H1 (cell line): Measurements from ENCODE around the gene ZBTB34. TPM values are rescaled to one million over a fixed set of nuclear protein-coding genes. Genes with fewer than 3 reads are reported as not detected.

Experiments used
- CTCF ChIA-PET: fragments of 300-600 bp; sonication (Branson Sonifier 250); formaldehyde crosslinking; loops from one replicate; lab custom pipeline; 2021; ENCODE audit not compliant: partially characterized antibody; lab: Charles Lee
- POLR2A ChIA-PET: fragments of 300-600 bp; sonication (Branson Sonifier 250); formaldehyde crosslinking; loops from one replicate; lab custom pipeline; 2021; ENCODE audit warnings: inconsistent platforms; ENCODE audit not compliant: partially characterized antibody; lab: Charles Lee
- DNase-seq, 2 experiments: peaks; one replicate each; pipeline versions ENCODE4 v3.0.0 to v3.0.0-alpha.2; 2010 to 2022; ENCODE audit warnings: low spot score in 2 of 2, low read depth in 1 of 2, mixed read lengths in 1 of 2
- FAIRE-seq: peaks from 2 replicates; lab custom pipeline; 2011; peaks lifted over from hg19 to GRCh38; lab: Jason Lieb, UNC
- H2AFZ ChIP-seq: 2 replicates; pipeline ENCODE4 v1.8.1; 2012; ENCODE audit warnings: low read length, inconsistent platforms
- H2AK5ac ChIP-seq: 2 replicates; pipeline ENCODE4 v1.6.1; 2013; ENCODE audit warnings: low read depth, low read length
- H2BK120ac ChIP-seq: replicated peaks from 2 replicates; pipeline ENCODE3; 2013; ENCODE audit warnings: low read depth, low read length, inconsistent platforms
- H2BK12ac ChIP-seq: 2 replicates; pipeline ENCODE4 v1.6.1; 2013; ENCODE audit warnings: low read depth, low read length
- H2BK15ac ChIP-seq: 2 replicates; pipeline ENCODE4 v1.6.1; 2013; ENCODE audit warnings: low read length
- H2BK20ac ChIP-seq: 2 replicates; pipeline ENCODE4 v1.6.1; 2013; ENCODE audit warnings: low read length
- H2BK5ac ChIP-seq: 2 replicates; pipeline ENCODE4 v1.6.1; 2013; ENCODE audit warnings: low read depth, low read length
- H3K14ac ChIP-seq: 2 replicates; pipeline ENCODE4 v1.6.1; 2013; ENCODE audit warnings: inconsistent platforms; ENCODE audit not compliant: insufficient read length
- H3K18ac ChIP-seq: 2 replicates; pipeline ENCODE4 v1.6.1; 2013; ENCODE audit warnings: low read length; ENCODE audit errors: extremely low read depth
- H3K23ac ChIP-seq: 2 replicates; pipeline ENCODE4 v1.6.1; 2013; ENCODE audit warnings: inconsistent platforms; ENCODE audit not compliant: insufficient read length
- H3K23me2 ChIP-seq: 2 replicates; pipeline ENCODE4 v1.6.1; 2013; ENCODE audit warnings: low read depth, low read length
- H3K27ac ChIP-seq: 2 replicates; pipeline ENCODE4 v1.6.1; 2011; ENCODE audit warnings: low read depth, low read length, inconsistent platforms
- H3K27me3 ChIP-seq, 4 experiments: replicated peaks in 1 of 4; 1 replicate in 1 of 4; 2 replicates in 3 of 4; pipeline versions ENCODE4 v1.6.1 to v1.8.1; 2011 to 2013; ENCODE audit warnings: low read length in 3 of 4, mild to moderate bottlenecking in 3 of 4, inconsistent platforms in 2 of 4, mixed read lengths in 2 of 4, moderate library complexity in 1 of 4; ENCODE audit not compliant: control insufficient read depth in 3 of 4, insufficient read depth in 3 of 4; ENCODE audit errors: extremely low read depth in 1 of 4
- H3K36me3 ChIP-seq, 4 experiments: 2 replicates each; pipeline versions ENCODE4 v1.6.1 to v1.8.1; 2011 to 2013; ENCODE audit warnings: mild to moderate bottlenecking in 4 of 4, low read length in 3 of 4, moderate library complexity in 2 of 4, control low read depth in 1 of 4, inconsistent platforms in 1 of 4; ENCODE audit not compliant: insufficient read depth in 4 of 4, control insufficient read depth in 2 of 4
- H3K4ac ChIP-seq: replicated peaks from 2 replicates; pipeline ENCODE3; 2013; ENCODE audit warnings: low read length, low read depth, mixed read lengths, inconsistent platforms; ENCODE audit not compliant: insufficient read length
- H3K4me1 ChIP-seq, 4 experiments: replicated peaks in 1 of 4; 1 replicate in 1 of 4; 2 replicates in 3 of 4; pipeline versions ENCODE4 v1.6.1 to v1.8.1; 2011 to 2013; ENCODE audit warnings: low read length in 3 of 4, inconsistent platforms in 2 of 4, mixed read lengths in 1 of 4; ENCODE audit not compliant: insufficient read depth in 4 of 4, control insufficient read depth in 3 of 4
- H3K4me2 ChIP-seq, 2 experiments: 2 replicates each; pipeline versions ENCODE4 v1.6.1 to v1.8.1; 2011 to 2013; ENCODE audit warnings: low read depth in 2 of 2, low read length in 2 of 2, control low read depth in 1 of 2, inconsistent platforms in 1 of 2, mild to moderate bottlenecking in 1 of 2; ENCODE audit not compliant: insufficient read depth in 1 of 2
- H3K4me3 ChIP-seq, 4 experiments: fragments of 200-600, 300-600 bp in 1 of 4; sonication (generic), shearing (Covaris generic), sonication (Bioruptor Twin) in 1 of 4; 2 replicates each; pipeline versions ENCODE4 v1.5.1 to v1.8.1; 2011 to 2016; ENCODE audit warnings: low read length in 4 of 4, low read depth in 3 of 4, control low read depth in 2 of 4, inconsistent platforms in 2 of 4, mild to moderate bottlenecking in 2 of 4, mixed read lengths in 1 of 4, moderate library complexity in 1 of 4; ENCODE audit not compliant: insufficient read depth in 2 of 4; ENCODE audit errors: extremely low read depth in 1 of 4
- H3K56ac ChIP-seq: replicated peaks from 2 replicates; pipeline ENCODE3; 2013; ENCODE audit warnings: low read depth, mild to moderate bottlenecking, mixed read lengths, low read length, inconsistent platforms; ENCODE audit not compliant: insufficient read length
- H3K79me1 ChIP-seq: 2 replicates; pipeline ENCODE4 v1.6.1; 2013; ENCODE audit warnings: low read depth, low read length, control low read depth
- H3K79me2 ChIP-seq, 2 experiments: 2 replicates each; pipeline versions ENCODE4 v1.6.1 to v1.8.1; 2012 to 2013; ENCODE audit warnings: low read length in 2 of 2, mild to moderate bottlenecking in 2 of 2, inconsistent platforms in 1 of 2; ENCODE audit not compliant: insufficient read depth in 2 of 2, control insufficient read depth in 1 of 2
- H3K9ac ChIP-seq, 4 experiments: replicated peaks in 1 of 4; 1 replicate in 1 of 4; 2 replicates in 3 of 4; pipeline versions ENCODE4 v1.6.1 to v1.8.1; 2011 to 2013; ENCODE audit warnings: low read depth in 3 of 4, low read length in 3 of 4, control low read depth in 2 of 4, mild to moderate bottlenecking in 2 of 4, moderate library complexity in 2 of 4, inconsistent platforms in 1 of 4; ENCODE audit errors: extremely low read depth in 1 of 4
- H3K9me3 ChIP-seq, 2 experiments: 2 replicates each; pipeline versions ENCODE4 v1.6.1 to v1.8.1; 2012 to 2013; ENCODE audit warnings: mild to moderate bottlenecking in 2 of 2, moderate library complexity in 2 of 2, control low read depth in 1 of 2, inconsistent platforms in 1 of 2, low read depth in 1 of 2, low read length in 1 of 2, mixed read lengths in 1 of 2; ENCODE audit not compliant: insufficient read depth in 2 of 2
- H4K20me1 ChIP-seq, 2 experiments: replicated peaks in 1 of 2; 2 replicates each; pipeline versions ENCODE3 to v1.8.1; 2011 to 2013; ENCODE audit warnings: inconsistent platforms in 2 of 2, low read length in 2 of 2, mild to moderate bottlenecking in 1 of 2; ENCODE audit not compliant: insufficient read depth in 2 of 2, control insufficient read depth in 1 of 2
- H4K5ac ChIP-seq: 2 replicates; pipeline ENCODE4 v1.6.1; 2013; ENCODE audit warnings: low read length, low read depth, mixed read lengths, inconsistent platforms; ENCODE audit not compliant: insufficient read length
- H4K8ac ChIP-seq: 2 replicates; pipeline ENCODE4 v1.8.0; 2013; ENCODE audit warnings: mild to moderate bottlenecking, moderate library complexity, low read length, inconsistent platforms; ENCODE audit not compliant: insufficient read depth; ENCODE audit errors: extremely low read depth
- H4K91ac ChIP-seq: replicated peaks from 2 replicates; pipeline ENCODE3; 2013; ENCODE audit warnings: low read length, mixed read lengths, inconsistent platforms; ENCODE audit not compliant: insufficient read length
- CTBP2 ChIP-seq: IDR thresholded peaks from 2 replicates; pipeline ENCODE4 v1.7.0; 2011; ENCODE audit warnings: borderline replicate concordance, mild to moderate bottlenecking, moderate library complexity, mixed read lengths, low read length; ENCODE audit not compliant: insufficient read depth, insufficient read length
- GTF2F1 ChIP-seq: IDR thresholded peaks from 2 replicates; pipeline ENCODE4 v1.6.1; 2012; ENCODE audit warnings: low read depth, low read length, improper control_type of control experiment, borderline replicate concordance
- PHF8 ChIP-seq: fragments of 200-600 bp; sonication (generic); conservative IDR thresholded peaks from 2 replicates; pipeline ENCODE4 v1.7.1; 2012; ENCODE audit warnings: low read depth, mild to moderate bottlenecking, inconsistent platforms, low read length, moderate library complexity
- SP4 ChIP-seq: IDR thresholded peaks from 2 replicates; pipeline ENCODE4 v1.6.1; 2012; ENCODE audit warnings: low read length, inconsistent platforms
- WGBS, 2 experiments: shearing (Covaris generic) in 1 of 2; methylation state at CpG; one replicate each; pipeline versions ENCODE4 v1.1.6 to v1.1.7; 2013 to 2015; ENCODE audit warnings: low lambda C conversion rate in 2 of 2, mixed read lengths in 2 of 2, inconsistent platforms in 1 of 2, low coverage in 1 of 2, missing lambda C conversion rate in 1 of 2; ENCODE audit not compliant: insufficient replicate concordance in 2 of 2, insufficient coverage in 1 of 2, insufficient read length in 1 of 2; ENCODE audit errors: extremely low coverage in 1 of 2, missing lambda C conversion rate in 1 of 2; 5-methylcytosine and 5-hydroxymethylcytosine counted together
- polyA plus RNA-seq, 7 experiments: library from polyadenylated mRNA; depleted of rRNA in 3 of 7; stranded (reverse) in 5 of 7; unstranded in 2 of 7; fragments of >200 nt in 5 of 7; fragments of 200-250 nt in 2 of 7; gene quantifications; 1 replicate in 5 of 7; 2 replicates in 1 of 7; 4 replicates in 1 of 7; pipeline versions ENCODE4 v1.2.1 to v1.2.3, GENCODE V29; 2011 to 2013; ENCODE audit warnings: missing spikeins in 2 of 7, mixed read lengths in 2 of 7
- total RNA-seq: library from RNA; stranded (reverse); fragmentation: NEBNext Ultra II Directional; extraction: Animal tissue kit (Norgen Biotek cat#: 25700); gene quantifications from 2 replicates; pipeline ENCODE4 v1.2.1, GENCODE V29; 2021

Gene ZBTB34
- total and polyA plus RNA-seq, 2 of the 8 experiments (the other 6 are each of a cell fraction or from before 2014, with no cell fraction given) = 8.2 to 15.9 TPM

DNA sequence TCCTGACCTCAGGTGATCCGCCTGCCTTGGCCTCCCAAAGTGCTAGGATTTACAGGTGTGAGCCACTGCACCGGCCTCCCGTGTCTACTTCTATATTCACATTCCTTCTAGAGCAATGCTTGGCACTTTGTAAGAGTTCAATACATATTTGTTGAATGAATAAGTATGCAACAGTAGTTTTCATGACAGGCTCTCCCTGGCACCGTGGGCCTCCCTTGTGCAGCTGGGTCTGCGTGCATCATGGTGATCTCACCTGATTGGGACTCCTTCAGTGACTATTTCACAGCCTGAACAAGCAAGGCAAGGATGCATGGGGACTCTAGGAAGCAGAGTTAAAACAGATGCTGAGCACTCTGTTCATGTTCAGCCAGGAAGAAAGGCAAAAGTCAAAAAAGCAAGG lies 6.8 kb upstream of the ZBTB34 start:
- H3K14ac ChIP-seq = no peak overlapping the region
- 89% methylated on average over 5 of the region's 5 CpGs; no CpG with 5 or more reads in 1 of the 2 experiments for WGBS, 2 experiments
- no peak overlapping the region for H2BK15ac ChIP-seq
- H2AK5ac ChIP-seq = no peak overlapping the region
- H3K36me3 ChIP-seq = no peaks in the 10 kb centered on the region
- no peaks in the 10 kb centered on the region for H3K79me2 ChIP-seq
- no peaks in the 10 kb centered on the region for H3K79me1 ChIP-seq
- CTCF ChIA-PET = no interaction called here
- no peak overlapping the region for H3K9ac ChIP-seq
- TF ChIP-seq PHF8 = no peak
- TF ChIP-seq GTF2F1 = no peak
- no peak for TF ChIP-seq CTBP2
- TF ChIP-seq SP4 = no peak
- no peak overlapping the region for H2BK5ac ChIP-seq
- no peak overlapping the region for H2BK12ac ChIP-seq
- H2AFZ ChIP-seq = no peak overlapping the region
- FAIRE-seq (no peak), DNase-seq (peak in 1 of 2 experiments; percentile 23)
- no peak overlapping the region for H4K91ac ChIP-seq
- H3K4me3 ChIP-seq = no peak overlapping the region
- POLR2A ChIA-PET = interaction anchor here (1.1 kb wide), 1 partner anchor 12 kb away, joined by 3 read pairs; no protein-coding TSS in a partner anchor
- no peaks in the 10 kb centered on the region for H3K23me2 ChIP-seq
- H3K4ac ChIP-seq = no peak overlapping the region
- H2BK120ac ChIP-seq = no peak overlapping the region
- no peak overlapping the region for H4K8ac ChIP-seq
- no peak overlapping the region for H3K27ac ChIP-seq
- no peak overlapping the region for H3K56ac ChIP-seq
- no peaks in the 10 kb centered on the region for H4K20me1 ChIP-seq
- H3K18ac ChIP-seq = no peak overlapping the region
- H3K27me3 ChIP-seq = no peaks in the 10 kb centered on the region; a peak in 3 of 7 replicates
- no peaks in the 10 kb centered on the region for H3K9me3 ChIP-seq
- no peak overlapping the region for H2BK20ac ChIP-seq
- no peak overlapping the region for H4K5ac ChIP-seq
- H3K4me1 ChIP-seq = peaks cover 0 to 3% (median 0%) of the 10 kb centered on the region in 4 experiments; a peak in 1 of 7 replicates
- H3K4me2 ChIP-seq = no peak overlapping the region
- H3K23ac ChIP-seq = no peak overlapping the region
